SU-DHL-6 (cell line): Measurements from ENCODE around the gene HLA-DPA1.

Experiments
- H2AFZ ChIP-seq: fragments of 200-600 bp; sonication (generic); 2 replicates; pipeline ENCODE4 v1.6.1; 2014; ENCODE audit warnings: low read depth, mild to moderate bottlenecking, moderate library complexity, mixed read lengths, antibody characterized with exemption, low read length; ENCODE audit not compliant: severe bottlenecking
- H3F3A ChIP-seq: fragments of 200-600 bp; shearing (Covaris generic); 2 replicates; pipeline ENCODE4 v1.6.0; 2016; ENCODE audit warnings: antibody characterized with exemption, mild to moderate bottlenecking; ENCODE audit not compliant: insufficient read depth
- H3K27ac ChIP-seq: fragments of 200-600 bp; sonication (generic); 2 replicates; pipeline ENCODE4 v1.5.1; 2016; ENCODE audit warnings: low read depth, mild to moderate bottlenecking, low read length, moderate library complexity, mixed read lengths
- H3K27me3 ChIP-seq: fragments of 200-600 bp; sonication (generic), shearing (Covaris generic); 2 replicates; pipeline ENCODE4 v1.6.0; 2014; ENCODE audit warnings: mild to moderate bottlenecking, low read length
- H3K36me3 ChIP-seq: fragments of 200-600 bp; sonication (generic); 2 replicates; pipeline ENCODE4 v1.6.1; 2014; ENCODE audit warnings: mild to moderate bottlenecking, low read length, mixed read lengths
- H3K4me2 ChIP-seq: fragments of 300-600, 200-600 bp; shearing (Covaris generic), sonication (generic); 2 replicates; pipeline ENCODE4 v1.6.0; 2014; ENCODE audit warnings: low read length, low read depth, mild to moderate bottlenecking; ENCODE audit not compliant: poor library complexity, severe bottlenecking
- H3K4me3 ChIP-seq: fragments of 200-600 bp; sonication (generic); 2 replicates; pipeline ENCODE4 v1.5.1; 2014; ENCODE audit warnings: antibody characterized with exemption, low read length, mild to moderate bottlenecking, mixed read lengths; ENCODE audit not compliant: insufficient read depth, poor library complexity, severe bottlenecking
- H3K79me2 ChIP-seq: fragments of 200-600 bp; sonication (generic); 2 replicates; pipeline ENCODE4 v1.6.1; 2014; ENCODE audit warnings: mild to moderate bottlenecking, low read length, moderate library complexity; ENCODE audit not compliant: insufficient read depth
- H3K9ac ChIP-seq: fragments of 200-600 bp; sonication (generic); 2 replicates; pipeline ENCODE4 v1.7.0; 2014; ENCODE audit warnings: mild to moderate bottlenecking, low read length
- H3K9me2 ChIP-seq: fragments of 200-600 bp; sonication (generic); replicated peaks from 2 replicates; pipeline ENCODE4 v1.6.1; 2014; ENCODE audit warnings: low read length; ENCODE audit not compliant: insufficient read depth
- H3K9me3 ChIP-seq: fragments of 200-600 bp; sonication (generic); 2 replicates; pipeline ENCODE4 v1.6.1; 2014; ENCODE audit warnings: low read length, mixed read lengths; ENCODE audit not compliant: insufficient read depth
- H4K20me1 ChIP-seq: fragments of 200-600 bp; sonication (generic); 2 replicates; pipeline ENCODE4 v1.6.1; 2014; ENCODE audit warnings: low read depth, mild to moderate bottlenecking, antibody characterized with exemption, low read length, moderate library complexity, mixed read lengths
- EZH2phosphoT487 ChIP-seq: fragments of 200-600 bp; sonication (generic), shearing (Covaris generic); conservative IDR thresholded peaks from 2 replicates; pipeline ENCODE4 v1.6.1; 2018; ENCODE audit warnings: mild to moderate bottlenecking, antibody characterized with exemption, low read length, moderate library complexity, mixed read lengths
- TF ChIP-seq, protein P1 (sequence below): fragments of 200-600 bp; sonication (generic); IDR thresholded peaks from one replicate; pipeline ENCODE4 v1.5.1; 2017; ENCODE audit warnings: antibody characterized with exemption, mild to moderate bottlenecking, low read length, moderate library complexity; ENCODE audit not compliant: insufficient read depth, poor library complexity, severe bottlenecking

Gene HLA-DPA1

DNA sequence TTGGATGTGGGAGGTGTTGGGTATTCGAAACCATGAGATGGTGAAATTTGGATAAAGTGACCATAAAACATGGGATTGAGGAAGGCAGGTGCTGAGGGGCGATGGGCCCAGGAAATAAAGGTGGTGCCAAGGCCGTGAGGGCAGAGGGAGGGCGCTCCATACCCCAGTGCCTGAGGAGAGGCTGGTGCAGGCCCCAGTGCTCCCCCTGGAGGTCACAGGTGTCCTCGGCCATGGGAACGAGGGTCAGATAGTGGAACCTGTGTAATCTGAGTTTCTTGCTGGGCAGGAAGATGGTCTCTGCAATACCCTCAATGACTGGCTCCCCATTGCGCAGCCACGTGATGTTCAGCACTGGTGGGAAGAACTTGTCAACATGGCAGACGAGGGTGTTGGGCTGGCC, 18.5 kb upstream of the HLA-DPA1 start:
- TF ChIP-seq, protein P1, sequence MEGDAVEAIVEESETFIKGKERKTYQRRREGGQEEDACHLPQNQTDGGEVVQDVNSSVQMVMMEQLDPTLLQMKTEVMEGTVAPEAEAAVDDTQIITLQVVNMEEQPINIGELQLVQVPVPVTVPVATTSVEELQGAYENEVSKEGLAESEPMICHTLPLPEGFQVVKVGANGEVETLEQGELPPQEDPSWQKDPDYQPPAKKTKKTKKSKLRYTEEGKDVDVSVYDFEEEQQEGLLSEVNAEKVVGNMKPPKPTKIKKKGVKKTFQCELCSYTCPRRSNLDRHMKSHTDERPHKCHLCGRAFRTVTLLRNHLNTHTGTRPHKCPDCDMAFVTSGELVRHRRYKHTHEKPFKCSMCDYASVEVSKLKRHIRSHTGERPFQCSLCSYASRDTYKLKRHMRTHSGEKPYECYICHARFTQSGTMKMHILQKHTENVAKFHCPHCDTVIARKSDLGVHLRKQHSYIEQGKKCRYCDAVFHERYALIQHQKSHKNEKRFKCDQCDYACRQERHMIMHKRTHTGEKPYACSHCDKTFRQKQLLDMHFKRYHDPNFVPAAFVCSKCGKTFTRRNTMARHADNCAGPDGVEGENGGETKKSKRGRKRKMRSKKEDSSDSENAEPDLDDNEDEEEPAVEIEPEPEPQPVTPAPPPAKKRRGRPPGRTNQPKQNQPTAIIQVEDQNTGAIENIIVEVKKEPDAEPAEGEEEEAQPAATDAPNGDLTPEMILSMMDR, result peak; percentile 98
- TF ChIP-seq EZH2phosphoT487, result no peak
- H3F3A ChIP-seq, result no peaks in the 10 kb centered on the region
- no peaks in the 10 kb centered on the region for H4K20me1 ChIP-seq
- H3K9me2 ChIP-seq, result no peaks in the 10 kb centered on the region
- H3K27ac ChIP-seq, result no peak overlapping the region
- H3K36me3 ChIP-seq, result 0 out of 2 replicates have a peak, but pooled peaks cover 11% of the 10 kb centered on the region
- H3K4me2 ChIP-seq, result no peak overlapping the region
- H3K4me3 ChIP-seq, result no peak overlapping the region
- peak overlapping the region; percentile 75 for H2AFZ ChIP-seq
- H3K9ac ChIP-seq, result no peak overlapping the region
- no peaks in the 10 kb centered on the region for H3K9me3 ChIP-seq
- no peaks in the 10 kb centered on the region for H3K27me3 ChIP-seq
- H3K79me2 ChIP-seq, result no peaks in the 10 kb centered on the region

DNA sequence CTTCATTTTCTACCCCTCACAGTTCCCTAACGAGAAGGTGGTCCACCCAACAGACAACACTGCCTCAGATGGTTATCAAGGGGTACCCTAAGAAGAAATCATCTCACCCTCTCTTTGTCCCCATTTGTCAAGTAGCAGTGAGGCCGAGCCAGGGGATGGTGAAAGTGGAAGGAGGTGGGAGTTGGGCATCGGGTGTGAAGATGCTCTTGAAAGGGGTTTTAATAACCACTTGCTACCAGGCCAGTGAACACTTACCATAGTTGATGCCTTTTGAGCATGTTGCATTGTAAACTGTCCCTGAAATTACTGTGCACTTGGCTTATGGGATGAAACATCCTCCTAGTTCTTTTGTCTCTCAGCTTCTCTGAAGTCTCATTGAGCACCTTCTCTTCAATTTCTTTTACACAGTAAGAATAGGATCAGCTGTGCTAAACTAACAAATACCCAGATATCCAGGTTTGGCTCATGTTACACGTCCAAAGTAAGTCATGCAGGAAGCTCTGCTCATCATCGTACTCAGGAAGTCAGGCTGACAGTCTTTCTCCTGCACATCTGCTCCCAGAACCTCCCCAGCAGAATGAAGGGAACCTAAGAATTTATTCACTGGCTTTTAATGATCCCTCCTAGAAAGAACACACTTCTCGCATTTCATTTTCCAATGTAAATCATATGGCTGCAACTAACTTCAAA, 15.6 kb upstream of the HLA-DPA1 start:
- H4K20me1 ChIP-seq, result no peaks in the 10 kb centered on the region
- no peak overlapping the region for H3K4me2 ChIP-seq
- no peak for TF ChIP-seq EZH2phosphoT487
- TF ChIP-seq, protein P1, result no peak
- no peaks in the 10 kb centered on the region for H3K9me3 ChIP-seq
- no peaks in the 10 kb centered on the region for H3K27me3 ChIP-seq
- H3K9me2 ChIP-seq, result no peaks in the 10 kb centered on the region
- no peak overlapping the region for H3K4me3 ChIP-seq
- H3K9ac ChIP-seq, result no peak overlapping the region
- no peaks in the 10 kb centered on the region for H3K79me2 ChIP-seq
- H3K36me3 ChIP-seq, result peaks cover 26% of the 10 kb centered on the region; the same call in 1 of the 2 replicates
- H3K27ac ChIP-seq, result no peak overlapping the region
- H3F3A ChIP-seq, result no peaks in the 10 kb centered on the region
- H2AFZ ChIP-seq, result no peak overlapping the region

DNA sequence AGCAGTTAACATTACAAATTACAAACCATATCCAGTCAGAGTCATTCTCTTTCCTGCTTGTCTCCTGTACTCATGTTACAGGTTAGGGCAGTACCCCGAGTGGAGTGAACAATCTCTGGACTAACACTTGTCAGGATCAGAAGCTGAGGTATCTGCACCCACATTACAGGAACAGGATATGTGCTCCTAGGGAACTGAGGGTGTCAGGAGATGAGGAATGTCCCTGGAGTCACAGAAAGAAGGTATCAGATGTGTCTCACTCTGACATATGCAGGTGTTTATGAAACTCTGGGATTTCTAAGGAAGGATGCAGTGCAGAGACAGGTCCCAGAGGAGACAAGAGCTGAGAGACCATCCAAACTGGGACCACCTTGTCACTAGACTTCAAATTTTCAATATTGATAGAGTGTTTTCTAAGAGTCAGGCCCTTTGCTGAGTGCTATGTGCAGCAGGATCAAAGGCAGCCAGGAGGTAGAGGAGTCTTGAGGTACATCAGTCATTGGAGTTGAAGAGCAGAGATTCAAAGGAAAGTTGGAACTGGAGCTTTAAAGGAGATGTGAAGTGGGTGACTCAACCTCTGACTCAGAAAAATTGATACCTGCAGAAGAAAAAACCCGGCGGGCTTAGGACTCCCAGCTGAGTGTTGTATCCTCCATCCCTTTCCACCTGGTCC, 14.9 kb upstream of the HLA-DPA1 start:
- Histone ChIP-seq H3K27me3 (no peaks in the 10 kb centered on the region), H3K4me3 (no peak overlapping the region), H4K20me1 (no peaks in the 10 kb centered on the region), H2AFZ (no peak overlapping the region), H3K79me2 (no peaks in the 10 kb centered on the region), H3K9me2 (no peaks in the 10 kb centered on the region), H3K27ac (no peak overlapping the region), H3K4me2 (no peak overlapping the region), H3K9ac (no peak overlapping the region), H3K9me3 (no peaks in the 10 kb centered on the region), H3F3A (no peaks in the 10 kb centered on the region), H3K36me3 (peaks cover 27% of the 10 kb centered on the region; the same call in 1 of the 2 replicates)
- TF ChIP-seq EZH2phosphoT487, result no peak
- TF ChIP-seq, protein P1, result no peak
